MCF 10A (cell line): ENCODE results near the gene CAPN7. TPM values are rescaled to one million over a fixed set of nuclear protein-coding genes. Genes with fewer than 3 reads are reported as not detected.

Experiments used
- BruUV-seq: library from RNA; stranded (reverse); fragments of 400-500 nt; replicated peaks from 2 replicates; lab custom pipeline; 2021; lab: Mats Ljungman, UMichigan
- CTCF ChIA-PET: fragments of 300-600 bp; sonication (Branson Sonifier 250); formaldehyde crosslinking; extraction: SDS; loops from one replicate; lab custom pipeline; 2021; ENCODE audit warnings: antibody characterized with exemption, inconsistent platforms; lab: Yijun Ruan, JAX
- POLR2A ChIA-PET: fragments of 300-600, 350-650 bp; sonication (Branson Sonifier 250); formaldehyde crosslinking; extraction: SDS; loops from one replicate; lab custom pipeline; 2020; ENCODE audit warnings: antibody characterized with exemption, inconsistent platforms; lab: Yijun Ruan, JAX
- DNase-seq: peaks from one replicate; pipeline ENCODE4 v3.0.0-alpha.2; 2018; ENCODE audit not compliant: unreplicated experiment
- H3K27ac Mint-ChIP-seq: one replicate; pipeline ENCODE4 v1.8.0; 2022; ENCODE audit warnings: mild to moderate bottlenecking, low read depth, mixed read lengths; ENCODE audit not compliant: unreplicated experiment
- H3K27me3 Mint-ChIP-seq: one replicate; pipeline ENCODE4 v1.8.0; 2022; ENCODE audit warnings: mixed read lengths; ENCODE audit not compliant: insufficient read depth, unreplicated experiment
- H3K36me3 Mint-ChIP-seq: one replicate; pipeline ENCODE4 v1.8.0; 2022; ENCODE audit warnings: mild to moderate bottlenecking, moderate library complexity, mixed read lengths; ENCODE audit not compliant: insufficient read depth, unreplicated experiment
- H3K4me1 Mint-ChIP-seq: one replicate; pipeline ENCODE4 v1.8.0; 2022; ENCODE audit warnings: mixed read lengths; ENCODE audit not compliant: insufficient read depth, unreplicated experiment
- H3K4me3 Mint-ChIP-seq: one replicate; pipeline ENCODE4 v1.8.0; 2022; ENCODE audit warnings: mild to moderate bottlenecking, moderate library complexity, mixed read lengths; ENCODE audit not compliant: unreplicated experiment
- H3K9me3 Mint-ChIP-seq: one replicate; pipeline ENCODE4 v1.8.0; 2022; ENCODE audit warnings: mixed read lengths; ENCODE audit not compliant: unreplicated experiment
- CTCF ChIP-seq: fragments of 200-600 bp; IDR thresholded peaks from one replicate; pipeline ENCODE4 v1.8.0; 2022; ENCODE audit warnings: antibody characterized with exemption, mild to moderate bottlenecking; ENCODE audit not compliant: unreplicated experiment
- intact Hi-C: fragments of 100-400 bp; cut with micrococcal nuclease; formaldehyde crosslinking; loops from 2 replicates; pipeline ENCODE4 v1.14.1; 2022
- total RNA-seq: library from RNA; stranded (reverse); gene quantifications from 2 replicates; pipeline ENCODE4 v1.2.3, GENCODE V29; 2022

Gene CAPN7
- total RNA-seq, 1 experiment from 2014 or later: 48.4 TPM

GRCh38 chr3:15180042-15180611 is 25.9 kb upstream of the CAPN7 start:
- no peak for TF ChIP-seq CTCF
- no TSS peak for BruUV-seq
- CTCF ChIA-PET: interaction anchor here (0.6 to 2.4 kb wide), 5 partner anchors 18 to 649 kb away, joined by 3 to 8 read pairs (median 4); no protein-coding TSS in a partner anchor
- no peak overlapping the region for H3K4me3 Mint-ChIP-seq
- H3K27me3 Mint-ChIP-seq: peaks cover 58% of the 10 kb centered on the region
- DNase-seq: no peak
- no peaks in the 10 kb centered on the region for H3K4me1 Mint-ChIP-seq
- H3K27ac Mint-ChIP-seq: no peak overlapping the region
- H3K9me3 Mint-ChIP-seq: no peaks in the 10 kb centered on the region
- POLR2A ChIA-PET: interaction anchor here (0.7 to 1.2 kb wide), 2 partner anchors 16 to 25 kb away, joined by 3 read pairs; partner anchors contain the start of gene CAPN7
- H3K36me3 Mint-ChIP-seq: no peaks in the 10 kb centered on the region
- intact Hi-C loops: no loop called here

- no peaks in the 10 kb centered on the region for H3K36me3 Mint-ChIP-seq
- H3K4me1 Mint-ChIP-seq: no peaks in the 10 kb centered on the region
- no TSS peak for BruUV-seq
- peaks cover 44% of the 10 kb centered on the region for H3K27me3 Mint-ChIP-seq
- H3K9me3 Mint-ChIP-seq: no peaks in the 10 kb centered on the region
- no peak overlapping the region for H3K4me3 Mint-ChIP-seq
- ChIA-PET POLR2A (no interaction called here), CTCF (interaction anchor here (1.4 to 2.1 kb wide), 2 partner anchors 17 to 21 kb away, joined by 5 to 7 read pairs; no protein-coding TSS in a partner anchor)
- intact Hi-C loops: no loop called here
- no peak for DNase-seq
- no peak overlapping the region for H3K27ac Mint-ChIP-seq
- TF ChIP-seq CTCF: no peak
These were observed 24.5 kb upstream of the CAPN7 start for GRCh38 chr3:15181511-15181910.

- Mint-ChIP-seq H3K27ac (no peak overlapping the region), H3K4me1 (no peaks in the 10 kb centered on the region), H3K36me3 (no peaks in the 10 kb centered on the region), H3K27me3 (peaks cover 43% of the 10 kb centered on the region), H3K4me3 (no peak overlapping the region), H3K9me3 (no peaks in the 10 kb centered on the region)
- CTCF ChIA-PET: interaction anchor here (1.4 to 2.1 kb wide), 2 partner anchors 17 to 21 kb away, joined by 5 to 7 read pairs; no protein-coding TSS in a partner anchor
- no peak for TF ChIP-seq CTCF
- intact Hi-C loops: no loop called here
- DNase-seq: no peak
- POLR2A ChIA-PET: no interaction called here
- BruUV-seq: no TSS peak
These were observed 24.1 kb upstream of the CAPN7 start for GRCh38 chr3:15181963-15182362.

- no peak overlapping the region for H3K4me3 Mint-ChIP-seq
- H3K27ac Mint-ChIP-seq: no peak overlapping the region
- no peaks in the 10 kb centered on the region for H3K36me3 Mint-ChIP-seq
- no peaks in the 10 kb centered on the region for H3K4me1 Mint-ChIP-seq
- no peak for TF ChIP-seq CTCF
- ChIA-PET POLR2A (interaction anchor here (0.6 to 0.7 kb wide), 2 partner anchors 81 to 237 kb away, joined by 3 read pairs; no protein-coding TSS in a partner anchor), CTCF (interaction anchor here (0.5 to 1.4 kb wide), 2 partner anchors 14 to 18 kb away, joined by 3 to 5 read pairs; no protein-coding TSS in a partner anchor)
- intact Hi-C loops: no loop called here
- DNase-seq: no peak
- no TSS peak for BruUV-seq
- peaks cover 39% of the 10 kb centered on the region for H3K27me3 Mint-ChIP-seq
- H3K9me3 Mint-ChIP-seq: no peaks in the 10 kb centered on the region
These were observed 23.0 kb upstream of the CAPN7 start for GRCh38 chr3:15183011-15183410.
